ENCODE results near the gene ITGB5. TPM values are rescaled to one million over a fixed set of nuclear protein-coding genes. Genes with fewer than 3 reads are reported as not detected.

The ITGB5 gene
- total and polyA plus RNA-seq, 4 donors: 21.0 to 126 (median 43.7) TPM

DNA sequence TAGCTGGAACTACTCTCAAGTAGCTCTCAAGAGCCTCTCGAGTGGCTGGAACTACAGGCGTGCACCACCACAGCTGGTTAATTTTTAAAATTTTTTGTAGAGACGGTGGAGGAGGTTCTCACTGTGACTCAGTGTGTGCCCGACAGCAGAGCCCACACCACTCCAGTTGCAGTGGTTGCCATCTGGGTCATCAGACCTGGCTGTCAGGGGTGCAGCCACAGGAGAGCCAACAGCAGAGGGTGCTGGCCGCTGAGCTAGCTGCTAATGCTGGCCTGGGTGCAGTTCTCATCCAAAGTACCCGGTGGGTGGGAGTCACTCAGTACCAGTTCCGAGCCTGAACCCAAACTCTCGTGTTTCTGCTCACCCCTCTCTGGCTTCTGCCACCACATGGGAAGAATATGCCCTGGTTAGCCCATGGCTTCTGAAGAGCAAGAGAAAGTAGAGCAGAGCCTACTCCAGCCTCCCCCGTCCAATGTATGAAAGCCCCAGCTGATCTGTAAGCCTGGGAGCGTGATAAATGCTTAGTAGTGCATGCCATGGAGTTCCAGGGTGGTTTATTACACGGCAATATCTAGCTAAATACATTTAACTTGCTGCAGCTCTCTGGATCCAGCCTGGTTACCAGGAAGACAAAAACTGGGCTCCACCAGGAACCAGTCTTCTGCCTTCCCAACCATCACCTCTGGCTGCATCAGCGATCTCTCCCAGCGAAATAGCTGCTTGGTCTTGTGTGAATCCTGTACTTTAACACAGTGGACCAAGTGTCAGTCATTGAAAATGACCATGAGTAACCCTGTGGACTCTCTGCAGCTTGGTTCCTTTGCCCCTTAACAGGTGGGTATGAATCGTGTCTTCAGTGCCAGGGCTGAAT is 139.8 kb downstream of the ITGB5 start:
- ATAC-seq (ENCODE audit: insufficient read depth, low FRiP score) (peak; percentile 41), DNase-seq (no peak)
- H3K9ac ChIP-seq (ENCODE audit: insufficient read depth in 1 of 2, low read length in 2 of 2): no peak overlapping the region
- H3K4me1 ChIP-seq (ENCODE audit: control insufficient read depth in 5 of 5, insufficient read depth in 5 of 5, low read length in 5 of 5): no peaks in the 10 kb centered on the region
- TF ChIP-seq, protein P1, sequence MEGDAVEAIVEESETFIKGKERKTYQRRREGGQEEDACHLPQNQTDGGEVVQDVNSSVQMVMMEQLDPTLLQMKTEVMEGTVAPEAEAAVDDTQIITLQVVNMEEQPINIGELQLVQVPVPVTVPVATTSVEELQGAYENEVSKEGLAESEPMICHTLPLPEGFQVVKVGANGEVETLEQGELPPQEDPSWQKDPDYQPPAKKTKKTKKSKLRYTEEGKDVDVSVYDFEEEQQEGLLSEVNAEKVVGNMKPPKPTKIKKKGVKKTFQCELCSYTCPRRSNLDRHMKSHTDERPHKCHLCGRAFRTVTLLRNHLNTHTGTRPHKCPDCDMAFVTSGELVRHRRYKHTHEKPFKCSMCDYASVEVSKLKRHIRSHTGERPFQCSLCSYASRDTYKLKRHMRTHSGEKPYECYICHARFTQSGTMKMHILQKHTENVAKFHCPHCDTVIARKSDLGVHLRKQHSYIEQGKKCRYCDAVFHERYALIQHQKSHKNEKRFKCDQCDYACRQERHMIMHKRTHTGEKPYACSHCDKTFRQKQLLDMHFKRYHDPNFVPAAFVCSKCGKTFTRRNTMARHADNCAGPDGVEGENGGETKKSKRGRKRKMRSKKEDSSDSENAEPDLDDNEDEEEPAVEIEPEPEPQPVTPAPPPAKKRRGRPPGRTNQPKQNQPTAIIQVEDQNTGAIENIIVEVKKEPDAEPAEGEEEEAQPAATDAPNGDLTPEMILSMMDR (IDR thresholded peaks at IDR 0.05; ENCODE audit: control extremely low read depth, extremely low read depth): no peak
- H3K27me3 ChIP-seq (ENCODE audit: control insufficient read depth in 3 of 3, insufficient read depth in 3 of 3, low read length in 2 of 3): no peaks in the 10 kb centered on the region
- peaks cover 18 to 27% (median 19%) of the 10 kb centered on the region in 4 donors for H3K36me3 ChIP-seq (ENCODE audit: control insufficient read depth in 4 of 4, insufficient read depth in 4 of 4, low read length in 4 of 4)
- no peak overlapping the region for H3K27ac ChIP-seq (ENCODE audit: low read depth in 1 of 2, low read length in 1 of 2)
- no peak overlapping the region for H3K4me3 ChIP-seq
- no peaks in the 10 kb centered on the region for H3K9me3 ChIP-seq (ENCODE audit: control insufficient read depth in 4 of 4, insufficient read depth in 3 of 4, low read length in 3 of 4)
- 84 to 90% methylated on average over 14 of the region's 14 CpGs for WGBS, 2 donors

DNA sequence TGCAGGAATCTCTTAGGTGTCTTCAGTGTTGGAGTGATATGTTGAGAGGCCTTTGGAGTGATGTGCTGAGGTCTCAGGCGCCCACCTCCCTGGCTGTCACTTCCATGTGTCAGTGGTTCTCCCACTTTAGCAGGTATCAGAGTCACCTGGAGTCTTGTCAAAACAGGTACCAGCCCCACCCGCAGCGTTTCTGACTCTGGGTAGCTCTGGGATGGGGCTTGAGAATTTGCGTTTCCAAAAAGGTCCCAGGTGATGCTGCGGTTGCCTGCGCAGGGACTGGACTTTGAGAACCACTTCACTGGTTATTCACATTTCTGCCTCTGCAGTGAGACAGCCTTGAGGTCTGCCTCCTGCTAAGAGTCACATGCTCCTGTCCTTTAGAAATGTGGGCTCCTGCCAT is 141.4 kb downstream of the ITGB5 start:
- 94 to 96% methylated on average over 6 of the region's 6 CpGs for WGBS, 2 donors
- H3K36me3 ChIP-seq (ENCODE audit: control insufficient read depth in 4 of 4, insufficient read depth in 4 of 4, low read length in 4 of 4): peaks cover 19 to 34% (median 27%) of the 10 kb centered on the region in 4 donors
- no peak overlapping the region for H3K4me3 ChIP-seq
- H3K9me3 ChIP-seq (ENCODE audit: control insufficient read depth in 4 of 4, insufficient read depth in 3 of 4, low read length in 3 of 4): no peaks in the 10 kb centered on the region
- H3K9ac ChIP-seq (ENCODE audit: insufficient read depth in 1 of 2, low read length in 2 of 2): no peak overlapping the region
- no peaks in the 10 kb centered on the region for H3K4me1 ChIP-seq (ENCODE audit: control insufficient read depth in 5 of 5, insufficient read depth in 5 of 5, low read length in 5 of 5)
- TF ChIP-seq, protein P1 (IDR thresholded peaks at IDR 0.05; ENCODE audit: control extremely low read depth, extremely low read depth): no peak
- DNase-seq (no peak), ATAC-seq (ENCODE audit: insufficient read depth, low FRiP score) (no peak)
- no peak overlapping the region for H3K27ac ChIP-seq (ENCODE audit: low read depth in 1 of 2, low read length in 1 of 2)
- no peaks in the 10 kb centered on the region for H3K27me3 ChIP-seq (ENCODE audit: control insufficient read depth in 3 of 3, insufficient read depth in 3 of 3, low read length in 2 of 3)

DNA sequence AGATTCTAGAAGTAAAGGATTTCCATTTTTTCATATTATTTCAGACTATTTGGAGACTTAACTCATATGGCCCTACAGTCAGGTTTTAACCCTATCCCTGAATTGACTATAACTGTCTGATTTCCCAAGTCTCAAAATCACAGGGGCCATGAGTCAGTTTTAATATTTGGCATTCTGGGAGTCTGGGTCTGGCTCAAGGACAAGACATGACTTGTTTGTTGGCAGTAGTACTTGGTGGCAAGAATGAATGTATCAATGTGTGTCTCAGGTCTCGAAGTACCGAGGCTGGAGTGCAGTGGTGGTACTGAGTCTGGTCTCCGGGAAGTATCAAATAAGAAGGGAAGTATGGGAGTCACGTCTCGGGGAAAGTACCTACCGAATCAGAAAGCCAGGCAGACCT is 146.1 kb downstream of the ITGB5 start:
- Histone ChIP-seq H3K36me3 (ENCODE audit: control insufficient read depth in 4 of 4, insufficient read depth in 4 of 4, low read length in 4 of 4) (peaks cover 35 to 46% (median 39%) of the 10 kb centered on the region in 4 donors), H3K9ac (ENCODE audit: insufficient read depth in 1 of 2, low read length in 2 of 2) (no peak overlapping the region), H3K27me3 (ENCODE audit: control insufficient read depth in 3 of 3, insufficient read depth in 3 of 3, low read length in 2 of 3) (no peaks in the 10 kb centered on the region), H3K27ac (ENCODE audit: low read depth in 1 of 2, low read length in 1 of 2) (no peak overlapping the region), H3K9me3 (ENCODE audit: control insufficient read depth in 4 of 4, insufficient read depth in 3 of 4, low read length in 3 of 4) (no peaks in the 10 kb centered on the region), H3K4me3 (no peak overlapping the region), H3K4me1 (ENCODE audit: control insufficient read depth in 5 of 5, insufficient read depth in 5 of 5, low read length in 5 of 5) (peaks cover 0 to 6% (median 0%) of the 10 kb centered on the region in 5 donors)
- TF ChIP-seq, protein P1 (IDR thresholded peaks at IDR 0.05; ENCODE audit: control extremely low read depth, extremely low read depth): no peak
- no peak for DNase-seq
- ATAC-seq (ENCODE audit: insufficient read depth, low FRiP score): no peak
- 93 to 95% methylated on average over 6 of the region's 6 CpGs for WGBS, 2 donors

Data from lung (tissue), 12 donors.